Measurements from ENCODE around the gene PIAS2. TPM values are rescaled to one million over a fixed set of nuclear protein-coding genes. Genes with fewer than 3 reads are reported as not detected.

PIAS2 gene
- total RNA-seq, 1 donor from 2014 or later = 24.3 TPM

Other genes starting within 250 kb of the PIAS2 start
- gene ST8SIA5, start 160.5 kb downstream of the PIAS2 start, total RNA-seq = 2.6 TPM
- 2.7 TPM for gene KATNAL2, start 95 bp upstream of the PIAS2 start, total RNA-seq
- gene ELOA2, start 118.1 kb upstream of the PIAS2 start, total RNA-seq = not detected
- gene HDHD2, start 233.0 kb upstream of the PIAS2 start, total RNA-seq = 34.2 TPM

Measured in Right ventricle myocardium inferior (tissue), 1 donor.